ENCODE measurements around the gene SLC25A44. TPM values are rescaled to one million over a fixed set of nuclear protein-coding genes. Genes with fewer than 3 reads are reported as not detected.

SLC25A44 gene
- total RNA-seq, 1 donor from 2014 or later, result 20.2 TPM

DNA sequence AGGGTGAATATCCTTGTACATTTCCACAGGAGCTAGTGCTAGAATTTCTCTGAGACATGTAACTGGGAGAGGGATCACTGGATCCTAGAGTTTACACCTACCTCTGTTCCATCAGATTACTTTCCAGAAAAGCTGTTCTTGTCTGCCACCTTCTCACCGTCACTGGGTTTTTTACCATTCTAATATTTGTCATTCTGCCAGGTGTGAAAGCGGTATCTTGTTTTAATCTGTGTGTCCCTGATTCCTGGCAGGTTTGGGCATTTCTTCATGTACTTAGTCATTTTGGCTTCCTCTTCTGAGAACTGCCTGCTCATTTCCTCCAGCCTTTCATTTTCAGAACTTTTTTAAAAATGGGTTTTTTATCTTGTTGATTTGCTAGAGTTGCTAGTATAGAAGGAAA lies 24.0 kb downstream of the SLC25A44 start:
- peaks cover 15% of the 10 kb centered on the region for H3K4me1 Mint-ChIP-seq (ENCODE audit: unreplicated experiment)
- DNase-seq (ENCODE audit: extremely low spot score, unreplicated experiment), result no peak
- peaks cover 17% of the 10 kb centered on the region for H3K36me3 Mint-ChIP-seq (ENCODE audit: unreplicated experiment)
- no peak overlapping the region for H3K4me3 Mint-ChIP-seq (ENCODE audit: unreplicated experiment)
- H3K9me3 Mint-ChIP-seq (ENCODE audit: unreplicated experiment), result no peaks in the 10 kb centered on the region
- no peak overlapping the region for H3K27ac Mint-ChIP-seq (ENCODE audit: unreplicated experiment)
- TF ChIP-seq, protein P1, sequence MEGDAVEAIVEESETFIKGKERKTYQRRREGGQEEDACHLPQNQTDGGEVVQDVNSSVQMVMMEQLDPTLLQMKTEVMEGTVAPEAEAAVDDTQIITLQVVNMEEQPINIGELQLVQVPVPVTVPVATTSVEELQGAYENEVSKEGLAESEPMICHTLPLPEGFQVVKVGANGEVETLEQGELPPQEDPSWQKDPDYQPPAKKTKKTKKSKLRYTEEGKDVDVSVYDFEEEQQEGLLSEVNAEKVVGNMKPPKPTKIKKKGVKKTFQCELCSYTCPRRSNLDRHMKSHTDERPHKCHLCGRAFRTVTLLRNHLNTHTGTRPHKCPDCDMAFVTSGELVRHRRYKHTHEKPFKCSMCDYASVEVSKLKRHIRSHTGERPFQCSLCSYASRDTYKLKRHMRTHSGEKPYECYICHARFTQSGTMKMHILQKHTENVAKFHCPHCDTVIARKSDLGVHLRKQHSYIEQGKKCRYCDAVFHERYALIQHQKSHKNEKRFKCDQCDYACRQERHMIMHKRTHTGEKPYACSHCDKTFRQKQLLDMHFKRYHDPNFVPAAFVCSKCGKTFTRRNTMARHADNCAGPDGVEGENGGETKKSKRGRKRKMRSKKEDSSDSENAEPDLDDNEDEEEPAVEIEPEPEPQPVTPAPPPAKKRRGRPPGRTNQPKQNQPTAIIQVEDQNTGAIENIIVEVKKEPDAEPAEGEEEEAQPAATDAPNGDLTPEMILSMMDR (IDR thresholded peaks at IDR 0.05), result no peak
- no peaks in the 10 kb centered on the region for H3K27me3 Mint-ChIP-seq (ENCODE audit: unreplicated experiment)

DNA sequence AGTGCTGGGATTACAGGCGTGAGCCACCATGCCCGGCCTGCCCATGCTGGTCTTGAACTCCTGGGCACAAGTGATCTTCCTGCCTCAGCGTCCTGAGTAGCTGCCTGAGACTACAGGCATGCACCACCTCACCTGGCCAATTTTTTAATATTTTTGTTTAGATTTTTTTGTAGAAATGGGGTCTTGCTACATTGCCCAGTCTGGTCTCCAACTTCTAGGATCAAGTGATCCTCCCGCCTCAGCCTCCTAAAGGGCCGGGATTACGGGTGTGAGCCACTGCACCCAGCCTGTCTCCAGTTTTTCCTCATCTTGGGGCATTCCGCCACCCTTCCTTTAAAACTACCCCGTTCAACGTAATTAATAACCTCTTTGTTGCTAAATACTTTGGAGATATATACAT lies 26.3 kb downstream of the SLC25A44 start:
- H3K27ac Mint-ChIP-seq (ENCODE audit: unreplicated experiment), result no peak overlapping the region
- H3K4me3 Mint-ChIP-seq (ENCODE audit: unreplicated experiment), result no peak overlapping the region
- no peaks in the 10 kb centered on the region for H3K27me3 Mint-ChIP-seq (ENCODE audit: unreplicated experiment)

DNA sequence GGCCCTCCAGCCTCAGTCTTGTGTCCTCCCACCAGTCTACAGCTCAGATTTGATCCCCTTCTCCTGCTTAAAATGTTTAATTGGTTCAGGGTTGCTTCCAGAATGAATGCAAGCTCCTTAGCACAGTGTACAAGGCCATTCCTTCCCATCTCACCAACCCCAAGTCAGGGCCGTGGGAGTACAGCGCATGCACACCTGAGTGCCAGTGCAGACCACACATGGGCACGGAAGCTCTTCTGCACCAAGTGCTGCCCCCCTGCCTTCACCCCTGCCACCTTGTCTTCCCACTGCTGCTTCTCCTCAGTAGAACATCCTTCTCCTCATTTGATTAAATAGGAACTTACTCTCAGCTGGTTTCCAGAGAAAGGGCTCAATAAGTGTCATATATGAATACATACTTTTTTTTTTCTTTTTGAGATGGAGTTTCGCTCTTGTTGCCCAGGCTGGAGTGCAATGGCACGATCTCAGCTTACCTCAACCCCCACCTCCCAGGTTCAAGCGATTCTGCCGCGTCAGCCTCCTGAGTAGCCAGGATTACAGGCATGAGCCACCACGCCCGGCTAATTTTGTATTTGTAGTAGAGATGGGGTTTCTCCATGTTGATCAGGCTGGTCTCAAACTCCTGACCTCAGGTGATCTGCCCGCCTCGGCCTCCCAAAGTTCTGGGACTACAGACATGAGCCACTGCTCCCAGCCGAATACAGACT lies 28.2 kb downstream of the SLC25A44 start:
- no peak for DNase-seq (ENCODE audit: extremely low spot score, unreplicated experiment)
- Mint-ChIP-seq H3K4me3 (ENCODE audit: unreplicated experiment) (no peak overlapping the region), H3K9me3 (ENCODE audit: unreplicated experiment) (no peaks in the 10 kb centered on the region), H3K27me3 (ENCODE audit: unreplicated experiment) (no peaks in the 10 kb centered on the region), H3K36me3 (ENCODE audit: unreplicated experiment) (peaks cover 32% of the 10 kb centered on the region), H3K27ac (ENCODE audit: unreplicated experiment) (peak overlapping the region; percentile 28), H3K4me1 (ENCODE audit: unreplicated experiment) (peaks cover 9% of the 10 kb centered on the region)
- TF ChIP-seq, protein P1 (IDR thresholded peaks at IDR 0.05), result no peak

More for the DNA sequence above, 26.3 kb downstream of the SLC25A44 start:
- no peak for DNase-seq (ENCODE audit: extremely low spot score, unreplicated experiment)
- TF ChIP-seq, protein P1 (IDR thresholded peaks at IDR 0.05), result no peak
- Mint-ChIP-seq H3K4me1 (ENCODE audit: unreplicated experiment) (peaks cover 5% of the 10 kb centered on the region), H3K9me3 (ENCODE audit: unreplicated experiment) (no peaks in the 10 kb centered on the region), H3K36me3 (ENCODE audit: unreplicated experiment) (peaks cover 26% of the 10 kb centered on the region)

DNA sequence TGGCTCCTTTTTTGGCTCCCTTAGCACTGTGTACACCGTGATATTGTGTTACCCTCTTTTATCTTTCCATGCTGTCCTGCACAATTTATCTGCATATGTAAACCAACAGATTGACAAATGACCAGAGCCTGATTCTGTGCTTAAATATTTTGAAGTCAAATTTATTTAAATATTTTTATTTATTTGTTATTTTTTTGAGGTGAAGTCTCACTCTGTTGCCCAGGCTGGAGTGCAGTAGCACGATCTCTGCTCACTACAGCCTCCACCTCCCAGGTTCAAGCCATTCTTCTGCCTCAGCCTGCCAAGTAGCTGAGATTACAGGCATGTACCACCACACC lies 31.7 kb downstream of the SLC25A44 start:
- TF ChIP-seq, protein P1 (IDR thresholded peaks at IDR 0.05), result no peak
- no peak for DNase-seq (ENCODE audit: extremely low spot score, unreplicated experiment)
- Mint-ChIP-seq H3K4me3 (ENCODE audit: unreplicated experiment) (no peak overlapping the region), H3K36me3 (ENCODE audit: unreplicated experiment) (peaks cover 34% of the 10 kb centered on the region), H3K9me3 (ENCODE audit: unreplicated experiment) (no peaks in the 10 kb centered on the region), H3K27me3 (ENCODE audit: unreplicated experiment) (no peaks in the 10 kb centered on the region), H3K4me1 (ENCODE audit: unreplicated experiment) (peaks cover 9% of the 10 kb centered on the region), H3K27ac (ENCODE audit: unreplicated experiment) (peak overlapping the region; percentile 80)

DNA sequence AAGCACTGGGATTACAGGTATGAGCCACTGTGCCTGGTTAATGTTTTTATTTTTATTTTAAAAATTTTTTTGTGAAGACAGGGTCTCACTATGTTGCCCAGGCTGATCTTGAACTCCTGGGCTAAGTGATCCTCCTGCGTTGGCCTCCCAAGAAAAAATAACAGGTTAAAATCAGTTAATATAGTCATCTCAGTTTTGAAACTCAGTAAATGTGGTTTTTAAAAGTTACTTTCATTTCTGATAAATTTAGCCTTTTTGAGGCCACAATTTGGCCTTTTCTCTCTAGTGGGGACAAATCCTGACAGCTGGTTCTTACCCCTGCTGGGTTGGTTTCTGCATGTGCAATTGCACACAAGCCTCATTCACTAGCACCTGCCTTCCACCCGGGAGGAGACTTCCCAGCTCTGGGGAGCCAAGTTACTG lies 32.2 kb downstream of the SLC25A44 start:
- Mint-ChIP-seq H3K36me3 (ENCODE audit: unreplicated experiment) (peaks cover 31% of the 10 kb centered on the region), H3K27me3 (ENCODE audit: unreplicated experiment) (no peaks in the 10 kb centered on the region)

More for the DNA sequence above, 32.2 kb downstream of the SLC25A44 start:
- TF ChIP-seq, protein P1 (IDR thresholded peaks at IDR 0.05), result no peak
- H3K4me3 Mint-ChIP-seq (ENCODE audit: unreplicated experiment), result no peak overlapping the region
- no peak overlapping the region for H3K27ac Mint-ChIP-seq (ENCODE audit: unreplicated experiment)
- DNase-seq (ENCODE audit: extremely low spot score, unreplicated experiment), result no peak
- H3K4me1 Mint-ChIP-seq (ENCODE audit: unreplicated experiment), result peaks cover 9% of the 10 kb centered on the region
- H3K9me3 Mint-ChIP-seq (ENCODE audit: unreplicated experiment), result no peaks in the 10 kb centered on the region

All from osteocyte (in vitro differentiated cells).